Karpas-422 (cell line): ENCODE data around the gene SIAH2. TPM values are rescaled to one million over a fixed set of nuclear protein-coding genes. Genes with fewer than 3 reads are reported as not detected.

Experiments used
- DNase-seq: peaks from one replicate; pipeline ENCODE4 v3.0.0-alpha.2; 2015
- H2AFZ ChIP-seq: fragments of 200-600 bp; sonication (generic); 2 replicates; pipeline ENCODE4 v1.6.1; 2014; ENCODE audit warnings: antibody characterized with exemption, low read length, mixed read lengths
- H3K27ac ChIP-seq: fragments of 200-600 bp; sonication (generic); 2 replicates; pipeline ENCODE4 v1.5.1; 2014; ENCODE audit warnings: mild to moderate bottlenecking, low read length, moderate library complexity
- H3K27me3 ChIP-seq: fragments of 200-600 bp; sonication (generic); 2 replicates; pipeline ENCODE4 v1.6.1; 2014; ENCODE audit warnings: low read length, mixed read lengths
- H3K36me3 ChIP-seq: fragments of 200-600 bp; sonication (generic); 2 replicates; pipeline ENCODE4 v1.6.1; 2014; ENCODE audit warnings: low read length, mixed read lengths; ENCODE audit not compliant: insufficient read depth
- H3K4me1 ChIP-seq: fragments of 200-600 bp; sonication (generic); 2 replicates; pipeline ENCODE4 v1.6.1; 2014; ENCODE audit warnings: mild to moderate bottlenecking, low read length, mixed read lengths
- H3K4me2 ChIP-seq: fragments of 200-600 bp; sonication (generic); 2 replicates; pipeline ENCODE4 v1.6.1; 2014; ENCODE audit warnings: low read length, low read depth, mild to moderate bottlenecking; ENCODE audit not compliant: poor library complexity, severe bottlenecking
- H3K4me3 ChIP-seq: fragments of 200-600 bp; sonication (generic); 2 replicates; pipeline ENCODE4 v1.5.1; 2014; ENCODE audit warnings: mild to moderate bottlenecking, antibody characterized with exemption, low read length, mixed read lengths
- H3K79me2 ChIP-seq: fragments of 200-600 bp; sonication (generic); 2 replicates; pipeline ENCODE4 v1.6.1; 2014; ENCODE audit warnings: mild to moderate bottlenecking, low read length, mixed read lengths
- H3K9ac ChIP-seq: fragments of 200-600 bp; sonication (generic); 2 replicates; pipeline ENCODE4 v1.6.0; 2014; ENCODE audit warnings: low read length
- H3K9me2 ChIP-seq: fragments of 200-600 bp; sonication (generic), shearing (Covaris generic); replicated peaks from 2 replicates; pipeline ENCODE4 v1.6.0; 2014; ENCODE audit warnings: mild to moderate bottlenecking, low read length, moderate library complexity; ENCODE audit not compliant: insufficient read depth
- H3K9me3 ChIP-seq: fragments of 300-700, 200-600 bp; sonication (generic); 2 replicates; pipeline ENCODE4 v1.6.1; 2014; ENCODE audit warnings: low read length, mixed read lengths
- H4K20me1 ChIP-seq: fragments of 200-600 bp; sonication (generic); 2 replicates; pipeline ENCODE4 v1.6.1; 2014; ENCODE audit warnings: mild to moderate bottlenecking, antibody characterized with exemption, low read length, low read depth; ENCODE audit not compliant: insufficient read depth
- total RNA-seq: library from RNA; depleted of rRNA; stranded (reverse); fragments of >200 nt; shearing (Covaris generic); gene quantifications from 2 replicates; pipeline ENCODE4 v1.2.3, GENCODE V29; 2014; ENCODE audit warnings: low replicate concordance

The SIAH2 gene
- total RNA-seq, 1 experiment from 2014 or later: 160 TPM

DNA sequence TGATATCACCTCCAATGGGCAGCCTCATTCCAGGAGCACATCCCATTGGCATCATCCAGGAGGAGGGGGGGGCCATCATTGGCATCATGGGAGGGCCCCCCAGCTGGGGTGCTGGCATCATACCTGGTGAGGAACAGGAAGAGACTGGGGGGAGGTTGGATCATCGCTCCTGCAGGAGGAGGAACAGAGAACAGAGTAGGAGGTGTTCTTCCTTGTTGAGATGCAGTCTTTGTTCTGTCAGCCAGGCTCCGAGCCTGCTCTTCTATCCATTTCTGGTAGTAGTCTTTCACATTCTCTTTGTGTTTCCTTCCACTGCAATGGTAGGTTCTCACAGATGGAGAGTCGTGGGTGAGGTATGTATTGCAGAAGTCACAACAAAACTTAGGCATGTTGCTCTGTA lies 42.5 kb downstream of the SIAH2 start:
- H3K9ac ChIP-seq: no peak overlapping the region
- no peaks in the 10 kb centered on the region for H4K20me1 ChIP-seq
- no peak overlapping the region for H3K4me3 ChIP-seq
- H3K9me2 ChIP-seq: no peaks in the 10 kb centered on the region
- no peaks in the 10 kb centered on the region for H3K36me3 ChIP-seq
- H3K79me2 ChIP-seq: no peaks in the 10 kb centered on the region
- H3K27me3 ChIP-seq: no peaks in the 10 kb centered on the region
- no peak overlapping the region for H2AFZ ChIP-seq
- DNase-seq: no peak
- peaks cover 32% of the 10 kb centered on the region for H3K4me1 ChIP-seq
- H3K9me3 ChIP-seq: no peaks in the 10 kb centered on the region
- no peak overlapping the region for H3K4me2 ChIP-seq
- H3K27ac ChIP-seq: no peak overlapping the region

DNA sequence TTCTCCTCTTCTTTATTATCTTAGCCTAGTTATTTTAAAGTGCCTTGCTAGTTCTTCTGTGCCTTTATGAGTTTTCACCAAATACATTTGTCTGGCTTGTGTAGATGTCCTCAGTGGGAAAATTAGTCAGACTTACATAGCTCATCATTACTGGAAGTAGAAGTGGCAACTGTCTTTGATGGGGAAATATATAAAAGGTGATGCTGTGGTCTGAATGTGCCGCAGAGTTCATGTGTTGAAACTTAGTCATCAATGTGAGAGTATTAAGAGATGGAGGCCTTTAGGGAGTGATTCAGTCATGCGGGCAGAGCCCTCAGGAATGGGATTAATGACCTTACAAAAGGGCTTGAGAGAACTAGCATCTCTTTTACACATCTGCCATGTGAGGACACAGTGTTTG lies 52.9 kb downstream of the SIAH2 start:
- Histone ChIP-seq H3K9ac (no peak overlapping the region), H3K79me2 (no peaks in the 10 kb centered on the region), H3K27ac (no peak overlapping the region), H3K4me1 (peaks cover 7% of the 10 kb centered on the region), H4K20me1 (no peaks in the 10 kb centered on the region), H3K9me3 (no peaks in the 10 kb centered on the region), H2AFZ (no peak overlapping the region), H3K4me3 (no peak overlapping the region), H3K9me2 (no peaks in the 10 kb centered on the region), H3K36me3 (0 out of 2 replicates have a peak, but pooled peaks cover 6% of the 10 kb centered on the region), H3K27me3 (no peaks in the 10 kb centered on the region), H3K4me2 (no peak overlapping the region)
- DNase-seq: no peak

DNA sequence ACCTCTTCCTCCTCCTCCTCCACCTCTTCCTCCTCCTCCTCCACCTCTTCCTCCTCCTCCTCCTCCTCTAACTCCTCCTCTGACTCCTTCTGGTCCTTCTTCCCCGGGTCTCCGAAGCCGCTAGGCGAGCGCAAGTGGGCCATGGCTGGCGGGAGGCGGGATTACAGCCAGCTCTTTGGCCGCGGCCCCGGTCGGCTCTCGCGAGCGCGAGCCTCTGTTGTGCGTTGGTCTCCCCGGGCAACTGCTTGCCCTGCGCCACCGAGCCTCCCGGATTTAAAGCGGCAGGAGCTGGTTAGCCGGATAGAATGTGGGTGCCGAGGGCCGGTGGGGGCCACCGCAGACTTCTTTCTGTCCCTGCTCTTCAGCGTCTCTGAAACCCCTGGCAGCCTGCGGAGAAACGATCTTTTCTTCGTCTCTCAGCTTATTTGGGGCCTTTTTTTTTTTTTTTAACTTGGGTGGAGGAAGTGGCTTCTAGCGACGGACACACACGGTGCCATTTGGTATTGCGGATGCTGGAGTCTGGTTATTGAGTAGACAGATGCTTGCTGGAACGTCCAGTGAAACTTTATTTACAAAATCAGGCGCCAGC lies 59.1 kb downstream of the SIAH2 start, which contains the start of gene ERICH6:
Gene ERICH6, minus strand, starts transcription at position 165 of the 589 bp plus-strand sequence. Its CDS starts 22 bp downstream, at position 143.
- Histone ChIP-seq H3K36me3 (0 out of 2 replicates have a peak, but pooled peaks cover 5% of the 10 kb centered on the region), H3K27ac (peak within 1 kb of the TSS; percentile 59), H3K4me2 (peak within 1 kb of the TSS; percentile 98), H3K4me3 (peak within 1 kb of the TSS; percentile 85), H3K9me3 (no peaks in the 10 kb centered on the region), H2AFZ (peak within 1 kb of the TSS; percentile 96), H3K4me1 (peaks cover 11% of the 10 kb centered on the region), H3K9me2 (no peaks in the 10 kb centered on the region), H3K79me2 (no peaks in the 10 kb centered on the region), H3K27me3 (no peaks in the 10 kb centered on the region), H4K20me1 (no peaks in the 10 kb centered on the region), H3K9ac (peak within 1 kb of the TSS; percentile 82)
- peak; percentile 96 for DNase-seq

DNA sequence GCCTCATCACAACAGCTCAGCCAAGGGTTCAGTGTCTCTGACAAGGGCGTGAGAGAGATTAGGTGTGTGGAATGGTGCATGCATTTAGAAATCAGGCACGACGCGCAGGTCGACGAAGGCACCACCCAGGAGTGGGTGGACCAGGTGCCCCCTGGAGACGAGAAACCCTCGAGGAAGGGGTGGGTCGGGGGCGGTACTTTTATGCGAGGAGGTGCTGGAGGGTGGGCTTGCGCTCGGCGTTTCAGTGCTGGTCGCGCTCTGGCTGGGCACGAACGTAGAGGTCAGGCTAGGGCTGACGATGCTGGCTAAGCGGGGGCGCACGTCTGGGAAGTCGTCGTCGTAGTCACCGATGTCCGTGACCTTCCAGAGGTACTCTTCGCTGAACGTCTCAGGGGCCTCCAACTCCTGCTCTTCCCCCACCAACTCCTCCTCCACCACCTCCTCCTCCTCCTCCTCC lies 59.6 kb downstream of the SIAH2 start:
- Histone ChIP-seq H3K9ac (peak overlapping the region; percentile 82), H4K20me1 (no peaks in the 10 kb centered on the region), H3K36me3 (no peaks in the 10 kb centered on the region), H3K79me2 (no peaks in the 10 kb centered on the region), H3K27ac (no peak overlapping the region), H3K9me3 (no peaks in the 10 kb centered on the region), H3K4me2 (peak overlapping the region; percentile 98), H3K4me1 (peaks cover 9% of the 10 kb centered on the region), H3K9me2 (no peaks in the 10 kb centered on the region), H3K27me3 (no peaks in the 10 kb centered on the region), H3K4me3 (peak overlapping the region; percentile 85), H2AFZ (peak overlapping the region; percentile 96)
- no peak for DNase-seq

- Histone ChIP-seq H2AFZ (no peak overlapping the region), H3K27me3 (no peaks in the 10 kb centered on the region), H3K9ac (no peak overlapping the region), H3K36me3 (no peaks in the 10 kb centered on the region), H3K9me3 (no peaks in the 10 kb centered on the region), H4K20me1 (no peaks in the 10 kb centered on the region), H3K4me3 (no peak overlapping the region), H3K27ac (no peak overlapping the region), H3K9me2 (no peaks in the 10 kb centered on the region), H3K4me2 (no peak overlapping the region), H3K4me1 (peaks cover 6% of the 10 kb centered on the region), H3K79me2 (no peaks in the 10 kb centered on the region)
- no peak for DNase-seq
These were observed 63.8 kb downstream of the SIAH2 start for GRCh38 chr3:150699068-150699639.

GRCh38 chr3:150697646-150698045 lies 65.3 kb downstream of the SIAH2 start:
- Histone ChIP-seq H3K4me3 (no peak overlapping the region), H3K9ac (no peak overlapping the region), H3K79me2 (no peaks in the 10 kb centered on the region), H2AFZ (no peak overlapping the region), H3K9me2 (no peaks in the 10 kb centered on the region), H3K4me2 (no peak overlapping the region), H3K36me3 (no peaks in the 10 kb centered on the region), H3K9me3 (no peaks in the 10 kb centered on the region), H3K27me3 (no peaks in the 10 kb centered on the region), H3K27ac (no peak overlapping the region), H3K4me1 (no peaks in the 10 kb centered on the region), H4K20me1 (no peaks in the 10 kb centered on the region)
- no peak for DNase-seq

DNA sequence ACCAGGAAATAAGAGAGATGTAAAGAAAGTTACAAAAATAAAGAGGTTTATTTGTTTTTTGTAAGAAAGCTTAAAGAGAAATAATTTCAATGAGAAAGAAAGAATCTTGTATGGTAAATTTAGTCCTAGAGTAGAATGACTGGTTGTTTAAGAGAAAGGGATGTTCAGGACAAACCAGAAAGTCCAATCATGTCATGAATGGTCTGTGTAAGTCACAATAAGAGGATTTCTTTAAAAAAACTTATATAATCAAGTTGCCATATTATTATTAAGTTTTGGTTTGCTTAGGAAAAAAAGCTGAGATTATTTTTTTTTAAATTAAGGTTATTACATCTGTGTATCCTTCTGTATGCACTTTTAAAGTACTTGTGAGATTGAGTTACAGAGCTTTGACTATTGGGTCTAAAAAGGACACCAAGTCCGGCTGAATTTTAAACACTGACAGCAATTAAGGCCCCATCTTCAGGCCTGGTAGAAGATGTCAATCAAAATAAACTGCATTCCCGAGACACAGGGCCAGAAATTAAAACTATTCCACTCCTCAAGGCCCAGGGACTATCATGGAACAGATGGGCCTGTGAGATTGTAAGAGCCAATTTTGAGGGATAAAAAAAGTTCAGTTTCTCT lies 71.4 kb downstream of the SIAH2 start:
- Histone ChIP-seq H2AFZ (no peak overlapping the region), H3K4me3 (no peak overlapping the region), H3K79me2 (no peaks in the 10 kb centered on the region), H4K20me1 (no peaks in the 10 kb centered on the region), H3K9me2 (no peaks in the 10 kb centered on the region), H3K27me3 (no peaks in the 10 kb centered on the region), H3K4me1 (no peaks in the 10 kb centered on the region), H3K36me3 (no peaks in the 10 kb centered on the region; the same call in 1 of the 2 replicates), H3K9ac (no peak overlapping the region), H3K4me2 (no peak overlapping the region), H3K9me3 (peaks cover 6% of the 10 kb centered on the region; the same call in 1 of the 2 replicates), H3K27ac (no peak overlapping the region)
- DNase-seq: no peak
